Stimulated activated CD4-positive, alpha-beta T cell treated with anti-CD3 and anti-CD28 coated beads, Interleukin-2, amount 100 ng/mL, for 48 hours (primary cell): Measurements from ENCODE around the gene CASQ1.

ENCODE experiments used
- DNase-seq, 2 donors: peaks; one replicate each; pipeline ENCODE4 v3.0.0-alpha.2; 2020

Gene CASQ1

DNA sequence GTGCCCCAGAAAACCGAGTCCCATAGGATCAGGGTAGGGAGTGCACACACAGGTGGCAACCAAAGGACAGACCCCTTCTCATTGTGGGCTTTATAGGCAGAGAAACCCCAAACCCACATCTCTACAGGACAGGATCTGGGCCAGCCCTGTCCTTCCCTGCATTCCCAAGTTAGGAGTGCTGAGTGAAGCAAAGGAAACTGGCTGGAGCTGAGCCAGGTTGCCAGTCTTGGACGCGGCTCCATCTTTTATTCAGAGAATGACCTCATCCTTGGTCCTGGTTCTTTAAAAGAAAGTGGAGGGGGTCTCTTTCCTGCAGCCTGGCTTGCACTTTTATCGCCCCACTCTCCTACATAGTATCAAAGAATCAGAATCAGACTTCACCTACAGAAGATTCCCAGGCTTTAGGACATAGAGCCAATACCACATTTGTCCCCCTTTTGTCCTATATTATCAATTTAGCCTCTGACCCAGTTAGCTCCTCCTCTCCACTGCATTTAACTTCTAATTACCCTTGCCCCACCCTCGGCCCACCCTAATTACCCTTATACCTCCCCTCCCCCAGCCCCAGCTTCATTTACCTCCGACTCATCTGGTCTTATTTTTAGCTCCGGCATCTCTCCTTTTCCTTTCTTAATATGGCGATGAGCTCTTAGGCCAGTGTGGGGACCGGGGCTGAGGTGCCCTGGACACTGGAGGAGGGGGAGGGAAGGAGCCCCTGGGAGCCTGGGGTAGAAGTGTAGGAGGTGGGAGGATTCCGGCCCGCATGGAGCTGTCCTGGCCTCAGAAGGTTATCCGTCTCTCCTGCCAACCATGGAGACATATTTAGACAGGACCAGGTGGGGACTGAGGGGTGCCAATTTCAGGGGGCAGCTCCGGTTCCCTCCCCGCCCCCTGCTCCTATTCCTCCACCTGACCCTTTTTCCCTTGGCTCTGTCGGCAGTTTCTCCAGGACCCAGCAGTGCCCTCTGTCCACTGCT is at the start of gene CASQ1:
Gene CASQ1 (plus strand): TSS at position 927 of the 977 bp plus-strand sequence. CDS start 177 bp downstream, outside the sequence.
- no peak for DNase-seq

DNA sequence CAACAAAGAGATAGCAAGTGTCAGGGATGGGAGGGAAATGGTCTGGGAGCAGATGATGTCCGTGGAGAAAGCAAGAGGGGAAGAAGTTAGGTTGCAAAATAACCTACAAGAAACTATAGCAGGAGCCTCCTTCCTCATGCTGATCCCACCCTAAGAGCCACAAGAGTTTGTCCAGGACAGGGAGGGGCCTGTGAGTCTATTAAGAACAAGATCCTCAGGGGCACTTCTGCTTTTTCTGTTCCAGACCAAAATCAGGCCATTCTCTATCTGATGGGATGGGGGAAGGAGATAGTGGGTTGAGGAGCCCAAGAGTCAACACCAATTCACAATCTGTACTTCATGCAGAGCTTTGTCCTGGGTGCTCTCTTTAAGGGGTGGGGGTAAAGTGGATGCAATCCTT is 46.7 kb upstream of the CASQ1 start:
- no peak for DNase-seq

DNA sequence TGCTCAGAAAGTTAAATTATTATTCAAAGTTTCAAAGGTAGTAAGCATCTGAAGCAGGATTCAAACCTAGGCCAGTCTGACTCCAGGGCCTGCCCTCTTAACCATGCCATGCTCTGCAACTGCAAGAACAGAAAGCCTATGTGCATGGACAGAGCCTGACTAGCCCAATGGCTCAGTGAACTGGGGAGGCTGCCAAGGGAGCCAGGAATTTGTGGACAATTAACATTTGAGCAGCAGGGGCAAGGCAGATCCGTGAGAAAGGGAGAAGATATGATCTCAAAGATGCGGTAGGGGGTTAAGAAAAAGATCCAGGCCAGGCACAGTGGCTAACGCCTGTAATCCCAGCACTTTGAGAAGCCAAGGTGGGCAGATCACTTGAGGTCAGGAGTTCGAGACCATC is 45.5 kb upstream of the CASQ1 start:
- no peak for DNase-seq

DNA sequence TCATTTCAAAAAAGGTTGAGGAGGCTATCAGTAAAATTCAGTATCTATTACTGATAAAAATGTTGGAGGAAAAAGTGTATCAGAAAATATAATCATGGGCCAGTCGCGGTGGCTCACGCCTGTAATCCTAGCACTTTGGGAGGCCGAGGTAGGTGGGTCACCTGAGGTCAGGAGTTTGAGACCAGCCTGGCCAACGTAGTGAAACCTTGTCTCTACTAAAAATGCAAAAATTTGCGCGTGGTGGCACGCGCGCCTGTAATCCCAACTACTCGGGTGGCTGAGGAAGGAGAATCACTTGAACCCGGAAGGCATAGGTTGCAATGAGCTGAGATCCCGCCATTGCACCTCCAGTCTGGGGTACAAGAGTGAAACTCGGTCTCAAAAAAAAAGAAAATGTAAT is 44.3 kb upstream of the CASQ1 start:
- DNase-seq, result no peak

DNA sequence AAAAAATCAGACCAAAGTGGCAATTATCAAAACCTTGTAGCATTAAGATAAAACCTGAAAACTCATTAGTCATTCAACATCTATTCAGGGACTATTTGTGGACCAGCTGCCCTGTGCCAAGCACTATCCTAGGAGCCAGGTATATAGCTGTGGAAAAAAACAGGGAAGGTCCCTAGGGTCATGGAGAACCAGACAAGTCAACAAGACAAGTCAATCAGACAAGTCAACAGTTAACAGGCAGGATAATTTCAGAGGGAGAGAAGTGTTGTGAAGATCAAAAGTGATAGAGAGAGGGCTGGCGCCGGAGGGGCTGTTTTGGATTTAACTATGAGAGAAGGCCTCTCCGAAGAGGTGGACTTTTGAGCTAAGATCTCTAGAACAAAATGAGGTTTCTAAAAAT is 42.3 kb upstream of the CASQ1 start:
- DNase-seq, result no peak

DNA sequence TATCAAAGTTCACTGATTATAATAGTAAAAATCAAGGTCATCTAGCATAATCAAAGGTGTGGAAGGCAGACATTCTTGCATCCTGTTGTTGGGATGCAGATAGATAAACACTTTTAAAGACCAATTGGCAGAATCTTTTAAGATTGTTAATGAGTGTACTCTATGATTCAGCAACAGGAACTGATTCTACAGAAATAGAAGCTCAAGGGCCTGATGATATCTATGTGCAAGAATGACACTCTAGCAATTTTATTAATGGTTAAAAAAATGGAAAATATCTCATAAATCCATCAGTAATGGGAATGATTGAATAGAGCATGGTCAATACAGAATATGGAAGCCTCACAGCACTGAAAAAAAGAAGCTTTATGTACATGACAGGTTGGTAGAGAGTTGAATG is 41.1 kb upstream of the CASQ1 start:
- no peak for DNase-seq

DNA sequence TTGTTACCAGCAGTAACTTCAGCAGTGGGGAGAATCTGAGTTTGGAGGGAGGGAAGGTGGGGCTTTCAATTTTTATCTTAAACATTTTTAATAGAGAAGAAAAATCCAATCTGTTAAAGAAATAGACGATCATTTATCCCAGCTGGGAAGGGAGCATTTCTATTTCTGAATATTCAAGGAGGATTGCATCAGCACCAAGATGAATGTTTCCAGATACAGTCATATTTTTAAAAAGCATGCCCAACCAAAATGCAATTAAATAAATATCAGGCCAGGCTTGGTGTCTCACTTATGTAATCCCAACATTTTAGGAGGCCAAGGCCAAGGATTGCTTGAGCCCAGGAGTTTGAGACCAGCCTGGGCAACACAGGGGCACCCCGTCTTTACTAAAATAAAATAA is 40.7 kb upstream of the CASQ1 start:
- DNase-seq, result no peak

DNA sequence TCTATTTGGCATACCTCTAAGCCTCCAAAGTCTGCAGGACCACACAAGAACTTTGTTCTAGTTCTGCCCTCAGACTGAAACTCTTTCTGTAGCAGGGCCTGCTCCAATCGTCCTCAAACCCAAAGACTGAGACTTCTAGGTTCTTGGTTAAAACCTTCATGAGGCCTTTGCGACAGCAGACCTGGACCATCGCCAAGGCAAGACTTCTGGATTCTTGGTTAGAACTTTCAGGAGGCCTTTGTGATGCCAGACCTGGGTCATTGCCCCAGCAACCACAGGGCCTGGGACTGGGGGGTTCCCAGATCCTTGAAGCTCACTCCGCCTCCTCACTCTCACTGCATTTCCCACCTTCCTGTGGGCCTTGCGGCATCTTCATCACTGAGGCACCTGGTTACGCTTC is 39.1 kb upstream of the CASQ1 start, which contains the start of gene ATP1A4:
Gene ATP1A4 (plus strand): TSS at position 301 of the 400 bp plus-strand sequence. CDS start 438 bp downstream, outside the sequence.
- no peak for DNase-seq

DNA sequence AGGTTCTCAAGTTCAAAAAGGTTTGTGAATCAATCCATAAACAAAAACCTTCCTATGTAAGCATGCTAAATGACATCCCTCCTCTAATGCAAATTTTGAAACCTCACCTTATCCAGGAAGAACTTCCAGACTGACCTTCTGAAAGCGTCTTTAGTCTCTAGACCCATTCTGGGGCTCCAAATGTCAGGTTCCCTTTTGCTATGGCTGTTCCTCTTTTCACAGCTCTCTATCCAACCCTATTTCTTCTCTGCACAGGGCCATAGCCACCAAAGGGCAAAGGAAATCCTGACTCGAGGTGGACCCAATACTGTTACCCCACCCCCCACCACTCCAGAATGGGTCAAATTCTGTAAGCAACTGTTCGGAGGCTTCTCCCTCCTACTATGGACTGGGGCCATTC is 35.6 kb upstream of the CASQ1 start:
- DNase-seq, result no peak

DNA sequence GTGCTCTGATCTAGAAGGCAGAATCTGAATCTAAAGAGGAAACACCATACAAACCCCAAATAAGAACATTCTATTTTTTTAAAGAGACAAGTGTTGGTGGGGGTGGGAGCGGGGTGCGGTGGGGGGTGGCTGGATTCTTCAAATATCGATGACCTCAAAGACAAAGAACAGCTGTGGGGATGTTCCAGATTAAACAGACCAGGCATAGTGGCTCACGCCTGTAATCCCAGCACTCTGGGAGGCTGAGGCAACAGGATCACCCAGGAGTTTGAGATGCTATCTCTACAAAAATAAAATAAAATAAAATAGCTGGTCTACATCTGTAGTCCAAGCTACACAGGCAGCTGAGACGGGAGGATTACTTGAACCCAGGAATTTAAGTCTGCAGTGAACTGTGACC is 34.0 kb upstream of the CASQ1 start:
- DNase-seq, result no peak

DNA sequence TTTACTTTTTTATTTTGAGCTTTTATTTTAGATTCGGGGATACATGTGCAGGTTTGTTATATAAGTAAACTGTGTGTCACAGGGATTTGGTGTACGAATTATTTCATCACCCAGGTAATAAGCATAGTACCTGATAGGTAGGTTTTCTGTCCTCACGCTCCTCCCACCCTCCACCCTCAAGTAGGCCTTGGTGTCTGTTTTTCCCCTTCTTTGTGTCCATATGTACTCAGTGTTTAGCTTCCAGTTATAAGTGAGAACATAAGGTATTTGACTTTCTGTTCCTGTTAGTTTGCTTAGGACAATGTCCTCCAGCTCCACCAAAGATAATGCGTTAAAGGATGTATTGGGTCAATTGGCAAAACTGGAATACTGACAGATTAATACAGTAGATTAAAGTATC is 33.2 kb upstream of the CASQ1 start:
- no peak for DNase-seq

DNA sequence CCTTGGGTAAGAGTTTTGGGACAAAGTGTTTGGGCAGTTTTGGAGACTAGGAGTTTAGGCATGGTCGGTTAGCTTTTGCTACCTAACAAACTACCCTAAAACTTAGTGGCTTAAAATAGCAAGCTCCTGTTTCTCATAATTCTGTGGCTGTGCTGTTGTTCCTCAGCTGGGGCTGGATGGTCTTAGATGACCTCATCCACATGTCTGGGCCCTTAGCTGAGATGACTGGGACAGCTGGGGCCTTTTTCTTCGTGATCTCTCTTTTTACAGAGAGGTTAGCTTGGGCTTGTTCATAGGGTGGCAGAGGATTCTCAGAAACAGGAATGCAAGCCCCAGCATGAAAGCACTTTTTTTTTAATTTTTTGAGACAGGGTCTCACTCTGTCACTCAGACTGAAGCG is 32.3 kb upstream of the CASQ1 start:
- no peak for DNase-seq

DNA sequence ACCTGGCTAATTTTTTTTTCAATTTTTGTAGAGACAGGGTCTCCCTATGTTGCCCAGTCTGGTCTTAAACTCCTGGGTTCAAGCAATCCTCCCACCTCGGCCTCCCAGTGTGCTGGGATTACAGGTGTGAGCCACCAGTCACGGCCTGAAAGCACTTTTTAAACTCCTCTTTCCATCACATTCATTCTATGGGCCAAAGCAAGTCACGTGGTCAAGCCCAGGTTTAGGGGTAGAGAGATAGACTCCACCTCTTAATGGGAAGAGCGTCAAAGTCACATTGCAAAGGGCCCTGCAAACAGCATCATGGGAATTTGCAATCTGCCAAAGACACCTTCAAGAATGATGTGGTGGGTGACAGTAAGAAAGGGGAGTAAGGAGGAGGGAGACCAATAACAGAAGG is 31.8 kb upstream of the CASQ1 start:
- no peak for DNase-seq

DNA sequence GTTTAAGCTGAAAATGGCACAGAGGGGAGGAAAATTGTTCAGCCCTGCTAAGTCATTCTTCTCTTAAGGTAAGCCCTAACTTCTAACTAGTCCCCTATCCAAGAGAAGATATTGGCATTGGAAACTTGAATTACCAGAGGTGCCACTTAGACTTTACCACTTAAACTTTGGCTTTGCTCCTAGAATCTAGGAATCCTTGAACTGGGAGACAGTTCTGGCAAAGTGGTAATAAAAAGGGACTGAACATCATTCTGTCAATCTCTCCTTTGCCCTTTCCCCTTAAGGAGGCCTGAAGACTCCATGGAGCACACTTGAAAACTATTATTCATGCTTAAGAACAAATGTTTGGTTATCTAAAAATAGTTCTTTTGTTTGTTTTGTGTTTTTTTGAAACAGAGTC is 30.5 kb upstream of the CASQ1 start:
- DNase-seq, result no peak

DNA sequence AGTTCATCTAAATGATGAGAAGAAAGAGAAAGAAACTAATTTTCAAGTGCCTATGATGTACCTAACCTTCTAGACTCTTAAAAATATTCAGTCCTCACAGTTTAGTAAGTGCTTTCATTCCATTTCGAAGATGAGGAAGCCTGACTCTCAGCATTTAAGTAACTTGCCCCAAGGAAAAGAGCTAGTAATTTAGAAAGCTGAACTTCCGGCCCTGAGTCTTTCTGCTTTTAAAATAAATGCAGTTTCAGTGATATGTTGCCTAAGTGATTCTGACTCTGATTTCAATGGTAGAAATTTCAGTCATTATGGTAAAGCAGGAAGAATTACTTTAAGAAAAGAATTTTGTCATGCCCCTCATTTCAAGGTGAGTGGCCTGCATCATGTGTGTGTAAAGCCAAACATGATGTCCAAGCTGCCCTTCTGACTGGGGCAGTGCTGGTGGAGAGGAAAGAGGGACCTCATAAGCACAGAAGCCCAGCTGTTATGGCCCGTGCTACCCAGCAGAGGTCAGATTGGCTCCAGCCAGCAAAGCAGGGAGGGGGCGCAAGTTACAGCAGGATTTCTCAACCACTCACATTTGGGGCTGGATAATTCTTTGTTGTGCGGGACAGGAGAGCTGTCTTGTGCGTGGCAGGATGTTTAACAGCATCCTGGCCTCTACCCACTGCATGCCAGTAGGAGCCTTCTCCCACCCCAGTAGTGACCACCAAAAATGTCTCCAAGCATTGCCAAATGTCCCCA is 28.2 kb upstream of the CASQ1 start:
- DNase-seq, result no peak

DNA sequence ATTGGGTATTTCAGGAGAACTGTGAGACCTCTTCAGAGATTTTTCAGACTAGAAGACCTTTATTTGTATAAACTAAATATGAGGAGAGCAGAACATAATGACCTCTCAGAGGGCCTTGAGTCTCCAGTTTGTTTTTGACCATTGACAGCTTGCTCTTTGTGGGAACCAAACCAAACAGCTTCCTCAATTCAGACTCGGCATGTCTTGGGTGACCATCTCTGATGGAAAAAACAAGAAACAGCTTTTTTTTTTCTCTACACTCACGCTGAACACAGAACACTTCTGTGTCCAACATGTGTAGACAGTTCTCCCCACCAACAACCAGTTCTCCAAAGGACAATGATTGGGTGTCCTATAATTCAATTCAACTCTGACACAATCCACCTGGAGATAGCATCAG is 27.4 kb upstream of the CASQ1 start:
- DNase-seq, result no peak

DNA sequence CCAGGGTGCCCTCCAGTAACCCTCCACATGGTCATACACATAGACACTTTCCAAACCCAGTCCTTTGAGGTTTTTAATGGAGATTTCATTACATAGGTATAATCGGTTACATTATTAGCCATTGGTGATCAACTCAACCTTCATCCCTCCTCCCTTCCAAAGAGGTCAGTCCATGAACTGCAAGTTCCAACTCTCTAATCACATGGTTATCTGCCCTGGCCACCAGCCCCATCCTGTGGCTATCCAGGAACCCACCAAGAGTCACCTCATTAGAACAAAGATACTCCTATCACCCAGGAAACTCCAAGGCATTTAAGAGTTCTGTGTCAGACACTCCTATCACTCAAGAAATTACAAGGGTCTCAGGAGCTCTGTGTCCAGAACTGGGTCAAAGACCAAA is 26.8 kb upstream of the CASQ1 start:
- no peak for DNase-seq

DNA sequence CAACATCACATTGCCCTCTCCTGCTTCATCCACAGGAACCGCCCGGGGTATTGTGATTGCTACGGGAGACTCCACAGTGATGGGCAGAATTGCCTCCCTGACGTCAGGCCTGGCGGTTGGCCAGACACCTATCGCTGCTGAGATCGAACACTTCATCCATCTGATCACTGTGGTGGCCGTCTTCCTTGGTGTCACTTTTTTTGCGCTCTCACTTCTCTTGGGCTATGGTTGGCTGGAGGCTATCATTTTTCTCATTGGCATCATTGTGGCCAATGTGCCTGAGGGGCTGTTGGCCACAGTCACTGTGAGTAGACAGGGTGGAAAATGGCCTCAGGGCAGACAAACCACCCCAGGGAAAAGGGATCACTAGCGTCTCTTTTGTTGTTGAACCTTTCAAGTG is 26.3 kb upstream of the CASQ1 start:
- DNase-seq, result no peak

DNA sequence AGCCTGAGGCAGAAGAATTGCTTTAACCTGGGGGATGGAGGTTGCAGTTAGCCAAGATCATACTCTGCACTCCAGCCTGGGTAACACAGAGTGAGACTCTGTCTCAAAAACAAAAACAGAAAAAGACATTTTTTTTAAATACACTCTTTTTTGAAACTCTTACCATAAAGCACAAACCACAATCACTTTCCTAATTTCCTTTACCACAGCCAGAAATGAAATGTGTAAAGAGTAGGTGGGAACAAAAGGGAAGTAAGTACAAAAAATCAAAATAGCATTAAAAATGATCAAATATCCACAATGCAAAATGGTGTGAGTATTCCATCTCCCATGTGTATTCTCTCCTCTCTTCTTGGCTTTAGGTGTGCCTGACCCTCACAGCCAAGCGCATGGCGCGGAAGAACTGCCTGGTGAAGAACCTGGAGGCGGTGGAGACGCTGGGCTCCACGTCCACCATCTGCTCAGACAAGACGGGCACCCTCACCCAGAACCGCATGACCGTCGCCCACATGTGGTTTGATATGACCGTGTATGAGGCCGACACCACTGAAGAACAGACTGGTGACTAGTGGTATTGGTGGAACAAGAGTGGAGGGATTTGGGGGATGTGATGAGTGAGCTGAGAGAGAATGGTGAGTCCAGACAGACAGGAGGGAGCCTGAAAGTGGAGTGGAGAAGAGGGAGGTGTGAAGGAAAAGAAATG is 24.1 kb upstream of the CASQ1 start:
- DNase-seq, result no peak

DNA sequence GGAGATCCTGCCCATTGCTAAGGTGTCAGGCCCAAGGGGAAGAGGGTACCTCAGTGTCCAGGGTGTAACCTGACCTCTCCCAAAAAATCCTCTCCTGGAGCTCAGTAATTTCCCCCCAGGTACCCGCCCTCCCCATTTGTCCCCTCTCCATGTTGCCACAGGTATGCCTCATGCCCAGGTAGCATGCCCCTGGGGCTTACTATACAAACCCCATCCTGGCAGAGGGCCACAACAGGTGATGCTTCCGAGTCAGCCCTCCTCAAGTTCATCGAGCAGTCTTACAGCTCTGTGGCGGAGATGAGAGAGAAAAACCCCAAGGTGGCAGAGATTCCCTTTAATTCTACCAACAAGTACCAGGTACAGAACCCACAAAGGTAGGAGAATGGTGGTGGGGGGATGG is 23.3 kb upstream of the CASQ1 start:
- DNase-seq, result no peak

DNA sequence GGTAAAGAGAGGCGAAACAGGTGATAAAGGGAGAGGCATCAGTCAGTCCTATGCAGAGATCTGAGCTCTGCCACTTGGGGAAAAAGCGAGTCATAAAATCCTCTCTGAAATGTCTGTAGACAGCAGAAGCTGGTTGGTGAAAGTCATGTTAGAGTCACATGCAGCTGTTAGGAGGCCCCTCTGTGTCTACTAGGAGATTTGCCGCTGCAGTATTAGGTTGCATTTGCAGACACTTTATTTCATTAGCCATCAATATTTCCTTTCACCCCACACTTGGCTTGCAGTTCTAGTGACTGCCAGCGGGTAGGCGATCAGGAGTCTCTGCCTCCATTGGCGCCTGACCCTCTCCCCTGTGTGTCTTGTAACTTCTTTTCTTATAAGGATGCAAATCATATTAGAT is 22.8 kb upstream of the CASQ1 start:
- no peak for DNase-seq

DNA sequence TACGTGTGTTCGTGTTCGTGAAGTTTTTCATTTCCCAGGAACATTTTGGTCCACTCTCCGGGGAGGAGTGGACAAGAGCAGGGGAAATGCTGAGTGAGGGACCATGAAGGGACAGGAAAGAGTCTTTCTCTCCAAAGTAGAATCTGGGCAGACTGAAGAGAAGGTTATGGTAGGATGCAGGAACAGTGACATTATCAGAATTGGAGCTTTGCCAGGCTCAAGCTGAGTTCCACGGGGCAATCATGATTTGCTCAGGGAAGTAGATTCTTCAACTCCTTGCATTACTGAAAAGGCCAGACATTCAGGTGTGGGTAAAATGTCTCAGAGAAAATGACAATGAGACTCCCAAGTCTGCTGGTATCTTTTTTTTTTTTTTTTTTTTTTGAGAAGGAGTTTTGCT is 22.4 kb upstream of the CASQ1 start:
- no peak for DNase-seq

DNA sequence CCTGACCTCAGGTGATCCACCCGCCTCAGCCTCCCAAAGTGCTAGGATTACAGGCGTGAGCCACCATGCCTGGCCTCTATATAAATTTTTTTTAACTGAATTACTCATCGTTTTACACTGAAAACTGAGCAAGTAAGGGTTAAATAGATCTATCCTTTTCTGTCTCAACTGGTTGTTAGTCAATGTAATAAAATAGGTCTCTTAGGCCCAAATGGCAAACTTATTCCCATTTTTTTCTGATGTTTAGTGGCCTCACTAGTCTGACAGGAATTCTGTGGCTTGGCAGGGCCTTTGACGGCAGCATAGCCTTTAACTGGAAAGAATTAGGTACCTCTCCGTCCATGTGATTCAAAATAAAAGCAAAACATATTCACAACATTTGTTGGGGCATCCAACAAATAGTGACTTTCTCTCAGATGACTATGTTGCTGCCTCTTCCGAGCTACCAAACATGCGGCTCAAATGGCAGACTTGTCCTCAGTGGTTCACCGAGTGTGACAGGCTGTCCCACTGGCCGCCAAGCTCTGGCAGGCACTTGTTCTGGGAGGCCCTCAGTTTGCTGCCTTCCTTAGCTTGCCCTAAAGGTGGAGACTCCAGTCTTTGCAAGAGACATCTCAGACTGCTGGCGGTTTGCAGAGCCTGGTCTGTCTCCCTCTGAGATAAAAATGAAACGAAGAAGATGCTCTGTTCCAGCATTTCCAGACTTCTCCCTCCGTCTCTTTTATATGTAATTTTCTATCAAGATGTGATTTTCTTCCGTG is 21.6 kb upstream of the CASQ1 start:
- DNase-seq, result no peak
